Measurements from ENCODE around the gene C18orf32.
"Not testable (repeated sequence)": the region's sequence is repeated elsewhere in the genome, so short reads cannot be mapped to it uniquely, and the experiment has no call there.

Gene C18orf32

DNA sequence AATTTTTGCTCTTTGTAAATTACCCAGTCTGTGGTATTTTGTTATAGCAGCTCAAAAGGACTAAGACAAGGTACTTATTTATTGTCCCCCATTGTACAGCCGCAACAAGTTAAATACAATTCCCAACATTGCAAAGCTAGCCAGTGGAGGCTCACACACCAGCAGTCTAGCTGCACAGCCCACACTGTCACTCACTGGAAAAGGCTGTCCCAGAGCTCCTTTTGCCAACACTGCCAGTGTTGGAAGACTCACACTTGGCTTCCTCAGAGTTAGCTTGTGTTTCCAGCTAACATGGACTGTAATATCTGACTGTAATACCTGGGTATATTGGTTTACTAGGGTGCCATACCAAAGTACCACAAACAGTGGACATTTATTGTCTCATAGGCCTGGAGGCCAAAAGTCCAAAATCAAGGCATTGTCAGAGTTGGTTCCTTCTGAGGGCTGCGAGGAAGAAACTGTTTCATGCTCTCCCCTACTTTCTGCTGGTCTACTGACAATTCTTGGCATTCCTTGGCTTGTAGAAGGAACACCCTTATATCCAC, 19.9 kb downstream of the C18orf32 start:
- no peak for DNase-seq

DNA sequence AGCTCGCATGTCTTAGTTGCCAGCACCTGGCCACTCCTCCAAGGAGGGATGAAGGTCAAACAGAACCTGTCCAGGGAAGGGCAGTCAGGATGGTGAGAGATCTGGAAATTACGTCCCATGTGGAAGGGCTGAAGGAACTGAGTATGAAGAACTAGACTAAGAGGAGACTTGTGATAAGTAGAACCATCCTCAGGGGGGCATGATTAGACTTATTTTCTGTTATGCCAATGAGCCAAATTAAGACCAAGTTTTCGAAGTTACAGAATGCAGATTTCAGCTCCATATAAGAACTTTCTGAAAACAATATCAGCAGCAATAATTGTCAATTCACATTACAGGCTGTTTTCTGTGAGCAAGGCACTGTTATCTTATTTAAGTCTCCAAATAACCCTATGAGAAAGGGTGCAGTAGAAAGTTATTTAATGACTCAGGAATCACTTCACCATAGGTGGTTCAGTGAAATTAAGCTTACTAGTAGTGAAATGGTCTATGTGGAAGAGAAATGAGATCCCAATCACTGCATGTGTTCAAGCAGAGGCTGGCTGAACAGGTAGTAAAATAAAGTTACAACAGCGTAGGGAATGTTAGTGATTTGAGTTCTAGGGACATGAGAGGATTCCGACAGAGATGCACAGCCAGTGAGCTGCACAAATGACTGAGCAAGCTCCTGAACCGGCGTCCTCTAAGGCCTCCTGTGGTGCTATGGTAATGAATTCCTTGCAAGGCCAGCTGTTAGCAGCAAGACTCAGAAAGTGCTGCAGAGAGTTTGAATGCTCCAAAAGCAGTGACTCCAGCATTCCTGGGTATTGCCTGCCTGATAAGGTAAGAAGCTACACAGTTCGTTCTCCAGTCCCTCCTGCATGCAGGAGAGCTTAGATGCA, 22.1 kb downstream of the C18orf32 start:
- no peak for DNase-seq

DNA sequence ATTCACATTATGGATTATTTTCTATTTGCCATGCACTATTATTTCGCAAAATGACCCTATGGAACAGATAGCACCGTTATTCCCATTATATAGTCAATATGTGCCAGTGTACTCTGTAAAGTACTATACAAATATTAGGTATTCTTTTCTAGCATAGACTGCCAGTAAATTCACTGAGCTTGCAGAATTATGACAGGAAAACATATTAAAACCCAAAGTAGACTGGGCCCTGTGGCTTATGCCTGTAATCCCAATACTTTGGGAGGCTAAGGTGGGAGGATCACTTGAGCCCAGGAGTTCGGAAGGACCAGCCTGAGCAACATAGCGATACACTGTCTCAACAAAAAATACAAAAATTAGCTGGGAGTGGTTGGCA, 25.4 kb downstream of the C18orf32 start:
- DNase-seq = no peak

DNA sequence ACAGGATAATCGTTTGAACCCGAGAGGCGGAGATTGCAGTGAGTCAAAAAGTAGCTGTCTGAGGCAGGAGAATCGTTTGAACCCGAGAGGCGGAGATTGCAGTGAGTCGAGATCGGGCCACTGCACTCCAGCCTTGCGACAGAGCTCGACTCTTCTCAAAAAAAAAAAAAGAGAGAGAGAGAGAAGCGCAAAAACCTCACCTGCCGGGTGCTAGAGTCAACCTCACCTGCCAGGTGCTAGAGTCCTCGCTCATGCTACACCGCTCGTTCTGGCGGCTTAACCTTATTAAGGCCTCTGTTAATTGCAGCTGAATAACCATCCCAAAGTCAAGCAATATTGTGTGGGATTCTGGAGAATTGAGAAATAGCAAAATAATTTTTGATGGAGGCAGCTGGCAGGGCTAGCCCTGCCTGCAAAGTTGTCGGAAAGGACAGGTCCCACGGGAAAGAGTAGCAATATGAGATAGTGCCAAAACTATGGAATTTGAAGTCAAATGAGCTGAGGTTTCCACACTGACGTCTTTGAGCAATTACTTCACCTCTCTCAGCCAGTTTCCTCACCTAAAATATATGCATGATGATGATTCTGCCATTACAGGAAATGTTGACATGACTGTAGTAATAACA, 25.9 kb downstream of the C18orf32 start:
- DNase-seq = no peak

DNA sequence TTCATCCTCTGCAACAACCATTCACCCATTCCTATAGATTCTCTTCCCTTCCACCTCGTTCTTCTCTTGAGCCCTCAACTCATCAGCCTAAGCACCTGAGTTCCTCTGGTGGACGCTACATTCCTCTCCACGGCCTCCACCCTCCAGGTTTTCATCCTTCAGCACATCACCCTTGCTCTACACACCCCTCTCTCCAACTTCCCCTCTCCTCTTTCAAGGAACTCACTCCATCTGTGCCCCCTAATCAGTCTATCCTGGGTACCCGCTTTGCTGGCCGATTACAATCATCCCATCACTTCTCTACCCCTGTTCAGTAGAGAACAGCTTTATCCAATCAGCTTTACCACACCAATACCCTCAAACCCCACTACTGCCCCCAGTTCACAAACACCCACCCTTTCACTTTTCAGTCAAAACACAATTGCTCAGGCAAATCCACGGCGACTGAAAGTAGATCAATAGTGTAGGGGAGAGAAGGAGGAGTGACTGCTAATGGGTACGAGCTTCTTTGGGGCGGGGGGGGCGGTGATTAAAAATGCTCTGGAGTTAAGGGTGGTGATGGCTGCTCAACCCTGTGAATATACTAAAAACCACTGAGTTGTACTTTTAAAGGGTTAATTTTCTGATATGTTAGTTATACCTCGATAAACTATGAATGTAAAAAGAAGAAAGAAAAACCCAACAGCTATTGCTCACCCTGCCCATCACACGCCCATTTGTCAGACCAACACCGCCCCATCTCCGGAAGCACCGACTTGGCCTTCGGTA, 27.4 kb downstream of the C18orf32 start:
- no peak for DNase-seq

- DNase-seq = no peak
Observed at GRCh38 chr18:49457616-49458015, 29.4 kb downstream of the C18orf32 start.

DNA sequence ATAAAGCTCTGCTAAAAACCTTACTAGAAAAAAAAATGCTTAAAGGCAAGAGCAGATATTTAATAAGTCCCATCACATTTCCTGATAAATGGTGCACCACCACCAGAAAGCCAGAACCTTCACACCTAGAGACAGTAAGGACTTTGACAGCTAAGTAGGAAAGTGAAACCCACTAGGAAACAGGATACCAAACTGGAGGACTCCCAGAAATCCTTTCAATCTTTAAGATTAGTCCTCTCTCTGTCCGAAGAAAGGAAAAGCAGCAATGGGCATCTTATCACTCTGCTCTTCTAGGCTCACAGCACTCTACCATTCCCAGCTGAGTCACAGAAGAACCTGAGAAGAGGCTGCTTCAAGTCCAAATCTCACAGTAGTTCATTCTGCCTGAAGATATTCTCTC, 30.2 kb downstream of the C18orf32 start:
- DNase-seq = no peak

- DNase-seq = not testable (repeated sequence)
Observed at GRCh38 chr18:49452534-49452933, 34.5 kb downstream of the C18orf32 start.

- DNase-seq = no peak
Observed at GRCh38 chr18:49447810-49448745, 39.0 kb downstream of the C18orf32 start.

DNA sequence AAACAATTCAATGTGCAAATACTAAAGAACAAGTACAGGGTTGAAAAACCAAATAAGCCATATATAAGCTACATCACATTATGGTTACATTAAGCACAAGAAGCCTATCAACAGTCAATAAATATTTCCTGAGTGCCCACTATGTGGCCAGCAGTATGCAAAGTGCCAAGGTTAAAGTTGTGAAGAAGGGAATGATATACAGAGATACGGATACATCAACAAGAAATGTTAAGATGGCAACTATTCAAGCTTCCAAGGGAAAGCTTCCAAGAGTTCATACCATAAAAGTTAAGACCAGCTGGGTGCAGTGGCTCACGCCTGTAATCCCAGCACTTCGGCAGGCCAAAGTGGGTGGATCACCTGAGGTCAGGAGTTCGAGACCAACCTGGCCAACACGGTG, 40.6 kb downstream of the C18orf32 start:
- no peak for DNase-seq

- no peak for DNase-seq
Observed at GRCh38 chr18:49444581-49444980, 42.5 kb downstream of the C18orf32 start.

- no peak for DNase-seq
Observed at GRCh38 chr18:49443837-49444236, 43.2 kb downstream of the C18orf32 start.

GRCh38 chr18:49441338-49441938, 45.6 kb downstream of the C18orf32 start:
- DNase-seq = no peak

DNA sequence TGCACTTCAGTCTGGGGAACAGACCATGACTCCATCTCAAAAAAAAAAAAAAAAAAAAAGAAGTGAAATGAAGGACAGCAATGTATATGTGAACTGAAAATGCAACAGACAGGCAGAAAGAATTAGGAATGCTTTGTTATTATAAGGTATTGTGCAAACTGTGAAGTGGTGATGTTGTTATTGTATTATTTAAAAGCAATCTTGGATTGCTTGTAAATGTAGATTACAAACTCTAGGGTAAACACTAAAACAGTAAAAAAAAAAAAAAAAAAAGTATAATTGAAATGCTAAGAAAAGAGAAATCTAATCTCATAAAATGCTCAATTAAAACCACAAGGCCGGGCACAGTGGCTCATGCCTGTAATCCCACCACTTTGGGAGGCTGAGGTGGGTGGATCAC, 51.9 kb downstream of the C18orf32 start:
- no peak for DNase-seq

DNA sequence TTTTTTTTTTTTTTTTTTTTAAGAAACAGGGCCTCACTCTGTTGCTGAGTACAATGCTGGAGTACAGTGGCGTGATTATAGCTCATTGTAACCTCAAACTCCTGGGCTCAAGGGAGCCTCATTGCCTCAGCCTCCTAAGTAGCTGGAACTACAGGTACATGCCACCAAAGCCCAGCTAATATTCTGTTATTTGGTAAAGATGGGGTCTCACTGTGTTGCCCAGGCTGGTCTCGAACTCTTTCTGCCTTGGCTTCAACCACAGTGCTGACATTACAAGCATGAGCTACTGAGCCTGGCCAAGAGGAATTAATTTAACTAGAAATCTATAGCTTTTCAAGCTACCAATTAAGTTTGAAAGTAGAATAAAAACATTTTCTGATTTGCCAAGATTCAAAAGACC, 54.4 kb downstream of the C18orf32 start:
- DNase-seq = no peak

DNA sequence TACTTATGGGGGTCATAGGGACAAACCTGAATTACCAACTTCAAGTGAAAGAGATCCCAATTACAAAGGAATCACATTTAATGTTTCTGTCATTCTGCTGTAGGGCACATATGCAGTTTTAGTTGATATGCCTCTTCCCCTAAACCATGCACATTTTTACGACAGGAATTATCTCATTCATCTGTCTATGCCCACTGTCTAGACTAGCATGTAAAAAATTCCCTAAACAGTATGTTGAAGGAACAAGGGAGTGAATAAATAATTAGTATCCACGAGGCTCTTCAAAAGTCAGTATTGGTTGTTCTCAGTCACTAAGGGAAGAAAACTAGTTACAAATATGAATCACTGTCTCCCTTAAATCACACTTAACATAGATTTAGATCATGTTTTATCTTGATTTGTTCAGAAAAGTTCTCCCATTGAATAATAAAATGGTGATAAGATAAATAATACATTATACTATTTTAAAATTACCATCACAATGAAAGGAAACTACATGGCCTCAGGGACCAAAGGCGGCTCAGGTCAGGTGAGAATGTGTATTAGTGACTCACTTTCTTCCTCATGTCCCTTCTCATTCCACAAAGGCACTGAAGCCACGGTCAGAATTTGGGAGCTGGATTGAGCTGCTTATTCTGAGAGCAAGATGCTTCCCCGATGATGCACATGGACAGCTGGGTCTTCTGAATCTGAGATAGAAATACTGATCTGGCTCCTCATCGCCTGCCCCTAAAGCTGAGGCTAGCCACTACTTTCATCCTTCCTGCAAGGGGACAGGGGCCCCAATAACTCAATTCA, 55.7 kb downstream of the C18orf32 start:
- DNase-seq = no peak
